H1 (cell line): Measurements from ENCODE around the gene NDUFS3. TPM values are rescaled to one million over a fixed set of nuclear protein-coding genes. Genes with fewer than 3 reads are reported as not detected.
"Not testable (repeated sequence)": the region's sequence is repeated elsewhere in the genome, so short reads cannot be mapped to it uniquely, and the experiment has no call there.

ENCODE experiments used
- CTCF ChIA-PET: fragments of 300-600 bp; sonication (Branson Sonifier 250); formaldehyde crosslinking; loops from one replicate; lab custom pipeline; 2021; ENCODE audit not compliant: partially characterized antibody; lab: Charles Lee
- POLR2A ChIA-PET: fragments of 300-600 bp; sonication (Branson Sonifier 250); formaldehyde crosslinking; loops from one replicate; lab custom pipeline; 2021; ENCODE audit warnings: inconsistent platforms; ENCODE audit not compliant: partially characterized antibody; lab: Charles Lee
- DNase-seq, 2 experiments: peaks; one replicate each; pipeline versions ENCODE4 v3.0.0 to v3.0.0-alpha.2; 2010 to 2022; ENCODE audit warnings: low spot score in 2 of 2, low read depth in 1 of 2, mixed read lengths in 1 of 2
- FAIRE-seq: peaks from 2 replicates; lab custom pipeline; 2011; peaks lifted over from hg19 to GRCh38; lab: Jason Lieb, UNC
- H2AFZ ChIP-seq: 2 replicates; pipeline ENCODE4 v1.8.1; 2012; ENCODE audit warnings: low read length, inconsistent platforms
- H2AK5ac ChIP-seq: 2 replicates; pipeline ENCODE4 v1.6.1; 2013; ENCODE audit warnings: low read depth, low read length
- H2BK120ac ChIP-seq: replicated peaks from 2 replicates; pipeline ENCODE3; 2013; ENCODE audit warnings: low read depth, low read length, inconsistent platforms
- H2BK12ac ChIP-seq: 2 replicates; pipeline ENCODE4 v1.6.1; 2013; ENCODE audit warnings: low read depth, low read length
- H2BK15ac ChIP-seq: 2 replicates; pipeline ENCODE4 v1.6.1; 2013; ENCODE audit warnings: low read length
- H2BK20ac ChIP-seq: 2 replicates; pipeline ENCODE4 v1.6.1; 2013; ENCODE audit warnings: low read length
- H2BK5ac ChIP-seq: 2 replicates; pipeline ENCODE4 v1.6.1; 2013; ENCODE audit warnings: low read depth, low read length
- H3K14ac ChIP-seq: 2 replicates; pipeline ENCODE4 v1.6.1; 2013; ENCODE audit warnings: inconsistent platforms; ENCODE audit not compliant: insufficient read length
- H3K18ac ChIP-seq: 2 replicates; pipeline ENCODE4 v1.6.1; 2013; ENCODE audit warnings: low read length; ENCODE audit errors: extremely low read depth
- H3K23ac ChIP-seq: 2 replicates; pipeline ENCODE4 v1.6.1; 2013; ENCODE audit warnings: inconsistent platforms; ENCODE audit not compliant: insufficient read length
- H3K23me2 ChIP-seq: 2 replicates; pipeline ENCODE4 v1.6.1; 2013; ENCODE audit warnings: low read depth, low read length
- H3K27ac ChIP-seq: 2 replicates; pipeline ENCODE4 v1.6.1; 2011; ENCODE audit warnings: low read depth, low read length, inconsistent platforms
- H3K27me3 ChIP-seq, 4 experiments: replicated peaks in 1 of 4; 1 replicate in 1 of 4; 2 replicates in 3 of 4; pipeline versions ENCODE4 v1.6.1 to v1.8.1; 2011 to 2013; ENCODE audit warnings: low read length in 3 of 4, mild to moderate bottlenecking in 3 of 4, inconsistent platforms in 2 of 4, mixed read lengths in 2 of 4, moderate library complexity in 1 of 4; ENCODE audit not compliant: control insufficient read depth in 3 of 4, insufficient read depth in 3 of 4; ENCODE audit errors: extremely low read depth in 1 of 4
- H3K36me3 ChIP-seq, 4 experiments: 2 replicates each; pipeline versions ENCODE4 v1.6.1 to v1.8.1; 2011 to 2013; ENCODE audit warnings: mild to moderate bottlenecking in 4 of 4, low read length in 3 of 4, moderate library complexity in 2 of 4, control low read depth in 1 of 4, inconsistent platforms in 1 of 4; ENCODE audit not compliant: insufficient read depth in 4 of 4, control insufficient read depth in 2 of 4
- H3K4ac ChIP-seq: replicated peaks from 2 replicates; pipeline ENCODE3; 2013; ENCODE audit warnings: low read length, low read depth, mixed read lengths, inconsistent platforms; ENCODE audit not compliant: insufficient read length
- H3K4me1 ChIP-seq, 4 experiments: replicated peaks in 1 of 4; 1 replicate in 1 of 4; 2 replicates in 3 of 4; pipeline versions ENCODE4 v1.6.1 to v1.8.1; 2011 to 2013; ENCODE audit warnings: low read length in 3 of 4, inconsistent platforms in 2 of 4, mixed read lengths in 1 of 4; ENCODE audit not compliant: insufficient read depth in 4 of 4, control insufficient read depth in 3 of 4
- H3K4me2 ChIP-seq, 2 experiments: 2 replicates each; pipeline versions ENCODE4 v1.6.1 to v1.8.1; 2011 to 2013; ENCODE audit warnings: low read depth in 2 of 2, low read length in 2 of 2, control low read depth in 1 of 2, inconsistent platforms in 1 of 2, mild to moderate bottlenecking in 1 of 2; ENCODE audit not compliant: insufficient read depth in 1 of 2
- H3K4me3 ChIP-seq, 4 experiments: fragments of 200-600, 300-600 bp in 1 of 4; sonication (generic), shearing (Covaris generic), sonication (Bioruptor Twin) in 1 of 4; 2 replicates each; pipeline versions ENCODE4 v1.5.1 to v1.8.1; 2011 to 2016; ENCODE audit warnings: low read length in 4 of 4, low read depth in 3 of 4, control low read depth in 2 of 4, inconsistent platforms in 2 of 4, mild to moderate bottlenecking in 2 of 4, mixed read lengths in 1 of 4, moderate library complexity in 1 of 4; ENCODE audit not compliant: insufficient read depth in 2 of 4; ENCODE audit errors: extremely low read depth in 1 of 4
- H3K56ac ChIP-seq: replicated peaks from 2 replicates; pipeline ENCODE3; 2013; ENCODE audit warnings: low read depth, mild to moderate bottlenecking, mixed read lengths, low read length, inconsistent platforms; ENCODE audit not compliant: insufficient read length
- H3K79me1 ChIP-seq: 2 replicates; pipeline ENCODE4 v1.6.1; 2013; ENCODE audit warnings: low read depth, low read length, control low read depth
- H3K79me2 ChIP-seq, 2 experiments: 2 replicates each; pipeline versions ENCODE4 v1.6.1 to v1.8.1; 2012 to 2013; ENCODE audit warnings: low read length in 2 of 2, mild to moderate bottlenecking in 2 of 2, inconsistent platforms in 1 of 2; ENCODE audit not compliant: insufficient read depth in 2 of 2, control insufficient read depth in 1 of 2
- H3K9ac ChIP-seq, 4 experiments: replicated peaks in 1 of 4; 1 replicate in 1 of 4; 2 replicates in 3 of 4; pipeline versions ENCODE4 v1.6.1 to v1.8.1; 2011 to 2013; ENCODE audit warnings: low read depth in 3 of 4, low read length in 3 of 4, control low read depth in 2 of 4, mild to moderate bottlenecking in 2 of 4, moderate library complexity in 2 of 4, inconsistent platforms in 1 of 4; ENCODE audit errors: extremely low read depth in 1 of 4
- H3K9me3 ChIP-seq, 2 experiments: 2 replicates each; pipeline versions ENCODE4 v1.6.1 to v1.8.1; 2012 to 2013; ENCODE audit warnings: mild to moderate bottlenecking in 2 of 2, moderate library complexity in 2 of 2, control low read depth in 1 of 2, inconsistent platforms in 1 of 2, low read depth in 1 of 2, low read length in 1 of 2, mixed read lengths in 1 of 2; ENCODE audit not compliant: insufficient read depth in 2 of 2
- H4K20me1 ChIP-seq, 2 experiments: replicated peaks in 1 of 2; 2 replicates each; pipeline versions ENCODE3 to v1.8.1; 2011 to 2013; ENCODE audit warnings: inconsistent platforms in 2 of 2, low read length in 2 of 2, mild to moderate bottlenecking in 1 of 2; ENCODE audit not compliant: insufficient read depth in 2 of 2, control insufficient read depth in 1 of 2
- H4K5ac ChIP-seq: 2 replicates; pipeline ENCODE4 v1.6.1; 2013; ENCODE audit warnings: low read length, low read depth, mixed read lengths, inconsistent platforms; ENCODE audit not compliant: insufficient read length
- H4K8ac ChIP-seq: 2 replicates; pipeline ENCODE4 v1.8.0; 2013; ENCODE audit warnings: mild to moderate bottlenecking, moderate library complexity, low read length, inconsistent platforms; ENCODE audit not compliant: insufficient read depth; ENCODE audit errors: extremely low read depth
- H4K91ac ChIP-seq: replicated peaks from 2 replicates; pipeline ENCODE3; 2013; ENCODE audit warnings: low read length, mixed read lengths, inconsistent platforms; ENCODE audit not compliant: insufficient read length
- WGBS, 2 experiments: shearing (Covaris generic) in 1 of 2; methylation state at CpG; one replicate each; pipeline versions ENCODE4 v1.1.6 to v1.1.7; 2013 to 2015; ENCODE audit warnings: low lambda C conversion rate in 2 of 2, mixed read lengths in 2 of 2, inconsistent platforms in 1 of 2, low coverage in 1 of 2, missing lambda C conversion rate in 1 of 2; ENCODE audit not compliant: insufficient replicate concordance in 2 of 2, insufficient coverage in 1 of 2, insufficient read length in 1 of 2; ENCODE audit errors: extremely low coverage in 1 of 2, missing lambda C conversion rate in 1 of 2; 5-methylcytosine and 5-hydroxymethylcytosine counted together
- polyA plus RNA-seq, 7 experiments: library from polyadenylated mRNA; depleted of rRNA in 3 of 7; stranded (reverse) in 5 of 7; unstranded in 2 of 7; fragments of >200 nt in 5 of 7; fragments of 200-250 nt in 2 of 7; gene quantifications; 1 replicate in 5 of 7; 2 replicates in 1 of 7; 4 replicates in 1 of 7; pipeline versions ENCODE4 v1.2.1 to v1.2.3, GENCODE V29; 2011 to 2013; ENCODE audit warnings: missing spikeins in 2 of 7, mixed read lengths in 2 of 7
- total RNA-seq: library from RNA; stranded (reverse); fragmentation: NEBNext Ultra II Directional; extraction: Animal tissue kit (Norgen Biotek cat#: 25700); gene quantifications from 2 replicates; pipeline ENCODE4 v1.2.1, GENCODE V29; 2021

Gene NDUFS3
- total and polyA plus RNA-seq, 2 of the 8 experiments (the other 6 are each of a cell fraction or from before 2014, with no cell fraction given) = 135 to 241 TPM

DNA sequence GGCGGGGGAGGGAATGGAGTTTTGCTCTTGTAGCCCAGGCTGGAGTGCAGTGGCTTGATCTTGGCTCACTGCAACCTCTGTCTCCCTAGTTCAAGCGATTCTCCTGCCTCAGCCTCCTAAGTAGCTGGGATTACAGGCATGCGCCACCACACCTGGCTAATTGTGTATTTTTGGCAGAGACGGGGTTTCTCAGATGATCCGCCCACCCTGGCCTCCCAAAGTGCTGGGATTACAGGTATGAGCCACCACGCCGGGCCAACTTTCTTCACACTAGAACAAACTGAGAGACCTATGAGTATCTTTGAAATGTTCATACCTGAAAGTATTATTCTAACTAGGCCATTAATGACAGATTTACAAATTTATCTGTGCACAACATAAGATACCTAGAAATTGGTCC, 32.6 kb upstream of the NDUFS3 start:
- not testable (repeated sequence) for H3K4ac ChIP-seq, H2BK12ac ChIP-seq, H3K23me2 ChIP-seq, H3K79me1 ChIP-seq, H3K56ac ChIP-seq, H2BK5ac ChIP-seq, H3K9me3 ChIP-seq, H3K27me3 ChIP-seq, H2BK120ac ChIP-seq, H3K27ac ChIP-seq, H3K23ac ChIP-seq, H4K5ac ChIP-seq, H4K91ac ChIP-seq, H2AFZ ChIP-seq, H2BK20ac ChIP-seq, H3K4me2 ChIP-seq, H2AK5ac ChIP-seq, FAIRE-seq, H3K4me1 ChIP-seq, H3K9ac ChIP-seq, H2BK15ac ChIP-seq, H3K4me3 ChIP-seq, H3K14ac ChIP-seq, H3K36me3 ChIP-seq, DNase-seq, H4K8ac ChIP-seq, H3K18ac ChIP-seq
- CTCF ChIA-PET = interaction anchor here (0.6 kb wide), 1 partner anchor 41 kb away, joined by 4 read pairs; no protein-coding TSS in a partner anchor
- WGBS, 2 experiments = 92% methylated on average over 6 of the region's 7 CpGs; no CpG with 5 or more reads in 1 of the 2 experiments
- peaks cover 28 to 30% of the 10 kb centered on the region in 2 experiments for H4K20me1 ChIP-seq
- peaks cover 63 to 99% of the 10 kb centered on the region in 2 experiments for H3K79me2 ChIP-seq
- POLR2A ChIA-PET = interaction anchor here (1.4 kb wide), 1 partner anchor 30 kb away, joined by 5 read pairs; no protein-coding TSS in a partner anchor
